ENCODE measurements around the gene GPANK1. TPM values are rescaled to one million over a fixed set of nuclear protein-coding genes. Genes with fewer than 3 reads are reported as not detected.
A peak's percentile ranks its signal among the peaks of the same experiment; 100 is the strongest.
"Not testable (repeated sequence)": the region's sequence is repeated elsewhere in the genome, so short reads cannot be mapped to it uniquely, and the experiment has no call there.

GPANK1 gene
- total and polyA plus RNA-seq, 7 experiments from 2014 or later = 12.8 to 35.1 (median 27.2) TPM

DNA sequence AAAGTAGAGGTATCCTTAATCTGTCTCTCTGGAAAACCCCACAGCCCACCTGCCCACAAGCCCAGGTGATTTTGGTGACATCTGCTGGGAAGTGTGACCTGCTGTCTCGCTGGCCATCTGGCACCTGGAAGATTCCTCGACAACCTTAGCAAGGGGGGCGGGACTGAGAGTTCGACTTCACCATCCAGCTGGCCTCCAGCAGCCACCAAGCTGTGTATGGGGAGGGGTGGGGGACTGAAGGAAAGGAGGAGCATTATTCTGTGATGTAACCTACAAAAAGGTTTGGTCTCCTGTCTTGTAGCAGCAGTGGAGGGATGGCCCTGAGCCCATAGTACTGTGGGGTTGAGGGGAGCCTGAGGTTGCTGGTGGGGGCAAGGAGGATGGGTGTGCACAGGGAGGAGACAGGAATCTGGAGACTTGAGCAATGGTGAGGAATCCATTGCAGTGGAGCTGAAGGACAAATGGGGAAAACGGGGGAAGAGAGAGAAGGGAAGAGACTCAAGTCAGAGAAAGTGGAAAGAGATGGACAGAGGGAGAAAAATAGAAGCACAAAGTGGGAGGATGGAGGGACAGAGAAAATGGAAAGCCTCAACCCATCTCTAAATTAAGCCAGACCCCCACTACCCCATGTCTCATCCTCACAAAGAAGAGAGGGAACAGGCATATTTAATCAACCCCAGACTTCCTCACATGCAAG, 45.9 kb upstream of the GPANK1 start:
- peaks cover 7% of the 10 kb centered on the region in 2 donors for H3K4me1 ChIP-seq (ENCODE audit: control insufficient read depth in 2 of 2, insufficient read depth in 2 of 2, low read length in 2 of 2)
- Mint-ChIP-seq H3K36me3 (no peaks in the 10 kb centered on the region), H3K4me1 (peaks cover 4 to 34% (median 21%) of the 10 kb centered on the region in 7 donors), H3K27me3 (peaks cover 0 to 19% (median 0%) of the 10 kb centered on the region in 5 donors), H3K27ac (peak overlapping the region in 2 of 9 donors; percentile 5 to 28), H3K4me3 (no peak overlapping the region), H3K9me3 (peaks cover 0 to 3% (median 0%) of the 10 kb centered on the region in 11 donors)
- no peaks in the 10 kb centered on the region for H3K9me3 ChIP-seq (ENCODE audit: control insufficient read depth in 2 of 3, low read length in 3 of 3)
- ChIA-PET CTCF (no interaction called here), POLR2A (interaction anchor here (0.6 to 0.8 kb wide), 2 partner anchors 17 to 35 kb away, joined by 3 read pairs; no protein-coding TSS in a partner anchor)
- H3K27me3 ChIP-seq (ENCODE audit: control insufficient read depth in 2 of 2, insufficient read depth in 2 of 2, low read length in 2 of 2) = no peaks in the 10 kb centered on the region
- H3K27ac ChIP-seq (ENCODE audit: low read depth, low read length) = no peak overlapping the region
- H3K4me3 ChIP-seq (ENCODE audit: low read length) = no peak overlapping the region
- ATAC-seq (no peak), DNase-seq (no peak)
- no peaks in the 10 kb centered on the region for H3K36me3 ChIP-seq (ENCODE audit: control insufficient read depth in 2 of 3, insufficient read depth in 3 of 3, low read length in 3 of 3)
- intact Hi-C loops (cut with micrococcal nuclease) = no loop called here

DNA sequence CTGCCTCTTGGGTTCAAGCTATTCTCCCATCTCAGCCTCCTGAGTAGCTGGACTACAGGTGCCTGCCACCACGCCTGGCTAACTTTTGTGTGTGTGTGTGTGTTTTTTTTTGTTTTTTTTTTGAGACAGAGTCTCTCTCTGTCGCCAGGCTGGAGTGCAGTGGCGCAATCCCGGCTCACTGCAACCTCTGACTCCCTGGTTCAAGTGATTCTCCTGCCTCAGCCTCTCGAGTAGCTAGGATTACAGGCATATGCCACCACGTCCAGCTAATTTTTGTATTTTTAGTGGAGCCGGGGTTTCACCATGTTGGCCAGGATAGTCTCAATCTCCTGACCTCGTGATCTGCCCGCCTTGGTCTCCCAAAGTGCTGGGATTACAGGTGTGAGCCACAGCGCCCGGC, 44.4 kb upstream of the GPANK1 start:
- ATAC-seq; DNase-seq; H3K36me3 Mint-ChIP-seq; H3K36me3 ChIP-seq (ENCODE audit: control insufficient read depth in 2 of 3, insufficient read depth in 3 of 3, low read length in 3 of 3); H3K27me3 ChIP-seq (ENCODE audit: control insufficient read depth in 2 of 2, insufficient read depth in 2 of 2, low read length in 2 of 2); H3K4me1 ChIP-seq (ENCODE audit: control insufficient read depth in 2 of 2, insufficient read depth in 2 of 2, low read length in 2 of 2); H3K9me3 ChIP-seq (ENCODE audit: control insufficient read depth in 2 of 3, low read length in 3 of 3); CTCF ChIA-PET; H3K27ac Mint-ChIP-seq; H3K9me3 Mint-ChIP-seq; H3K4me3 ChIP-seq (ENCODE audit: low read length); H3K27ac ChIP-seq (ENCODE audit: low read depth, low read length); H3K4me3 Mint-ChIP-seq: not testable (repeated sequence)
- intact Hi-C loops (cut with micrococcal nuclease) = loop anchor here in 1 of 2 donors (10.0 kb wide), 1 partner anchor 164 kb away; the partner anchor contains the start of genes ATP6V1G2, DDX39B and NFKBIL1
- Mint-ChIP-seq H3K4me1 (peaks cover 4 to 33% (median 20%) of the 10 kb centered on the region in 7 donors), H3K27me3 (peaks cover 0 to 16% (median 0%) of the 10 kb centered on the region in 5 donors)
- POLR2A ChIA-PET = interaction anchor here (0.6 kb wide), 1 partner anchor 122 kb away, joined by 4 read pairs; no protein-coding TSS in a partner anchor

DNA sequence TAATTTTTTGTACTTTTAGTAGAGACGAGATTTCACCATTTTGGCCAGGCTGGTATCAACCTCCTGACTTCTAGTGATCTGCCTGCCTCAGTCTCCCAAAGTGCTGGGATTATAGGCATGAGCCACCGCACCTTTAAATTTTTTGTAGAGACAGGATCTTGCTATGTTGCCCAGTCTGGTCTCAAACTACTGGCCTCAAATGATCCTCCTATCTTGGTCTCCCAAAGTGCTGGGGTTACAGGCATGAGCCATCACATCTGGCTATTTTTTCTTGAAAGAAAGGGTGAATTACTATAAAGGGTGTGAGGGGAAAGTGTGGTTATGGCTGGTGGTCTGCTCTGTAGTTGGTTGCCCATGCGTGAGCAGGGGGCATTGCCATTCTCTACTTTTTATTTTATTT, 43.4 kb upstream of the GPANK1 start:
- H3K9me3 ChIP-seq (ENCODE audit: control insufficient read depth in 2 of 3, low read length in 3 of 3) = no peaks in the 10 kb centered on the region
- ATAC-seq = no peak
- intact Hi-C loops (cut with micrococcal nuclease) = loop anchor here in 1 of 2 donors (10.0 kb wide), 1 partner anchor 163 kb away; the partner anchor contains the start of genes ATP6V1G2, DDX39B and NFKBIL1

DNA sequence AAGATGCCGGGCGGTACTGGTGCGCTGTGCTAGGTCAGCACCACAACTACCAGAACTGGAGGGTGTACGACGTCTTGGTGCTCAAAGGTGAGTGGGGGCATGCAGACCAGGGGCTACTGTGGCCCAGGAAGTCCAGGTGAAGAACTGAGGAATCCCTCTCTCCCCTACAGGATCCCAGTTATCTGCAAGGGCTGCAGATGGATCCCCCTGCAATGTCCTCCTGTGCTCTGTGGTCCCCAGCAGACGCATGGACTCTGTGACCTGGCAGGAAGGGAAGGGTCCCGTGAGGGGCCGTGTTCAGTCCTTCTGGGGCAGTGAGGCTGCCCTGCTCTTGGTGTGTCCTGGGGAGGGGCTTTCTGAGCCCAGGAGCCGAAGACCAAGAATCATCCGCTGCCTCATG, 42.9 kb upstream of the GPANK1 start:
- intact Hi-C loops (cut with micrococcal nuclease) = loop anchor here in 1 of 2 donors (10.0 kb wide), 1 partner anchor 163 kb away; the partner anchor contains the start of genes ATP6V1G2, DDX39B and NFKBIL1
- H3K36me3 Mint-ChIP-seq = no peaks in the 10 kb centered on the region
- Histone ChIP-seq H3K4me1 (ENCODE audit: control insufficient read depth in 2 of 2, insufficient read depth in 2 of 2, low read length in 2 of 2) (peaks cover 7 to 13% of the 10 kb centered on the region in 2 donors), H3K4me3 (ENCODE audit: low read length) (no peak overlapping the region), H3K27me3 (ENCODE audit: control insufficient read depth in 2 of 2, insufficient read depth in 2 of 2, low read length in 2 of 2) (no peaks in the 10 kb centered on the region), H3K9me3 (ENCODE audit: control insufficient read depth in 2 of 3, low read length in 3 of 3) (no peaks in the 10 kb centered on the region), H3K36me3 (ENCODE audit: control insufficient read depth in 2 of 3, insufficient read depth in 3 of 3, low read length in 3 of 3) (peaks cover 0 to 4% (median 0%) of the 10 kb centered on the region in 3 experiments), H3K27ac (ENCODE audit: low read depth, low read length) (no peak overlapping the region)
- H3K4me1 Mint-ChIP-seq = peaks cover 4 to 27% (median 19%) of the 10 kb centered on the region in 7 donors
- ChIA-PET POLR2A (no interaction called here), CTCF (no interaction called here)
- peaks cover 0 to 11% (median 0%) of the 10 kb centered on the region in 5 donors for H3K27me3 Mint-ChIP-seq
- no peak overlapping the region for H3K27ac Mint-ChIP-seq
- no peak for ATAC-seq
- H3K9me3 Mint-ChIP-seq = peaks cover 0 to 3% (median 0%) of the 10 kb centered on the region in 11 donors
- no peak for DNase-seq
- no peak overlapping the region for H3K4me3 Mint-ChIP-seq

More for the DNA sequence above, 43.4 kb upstream of the GPANK1 start:
- CTCF ChIA-PET = no interaction called here
- Mint-ChIP-seq H3K4me3 (no peak overlapping the region), H3K4me1 (peaks cover 4 to 30% (median 19%) of the 10 kb centered on the region in 7 donors), H3K27me3 (peaks cover 0 to 14% (median 0%) of the 10 kb centered on the region in 5 donors), H3K27ac (no peak overlapping the region), H3K9me3 (peaks cover 0 to 3% (median 0%) of the 10 kb centered on the region in 11 donors), H3K36me3 (no peaks in the 10 kb centered on the region)
- no peak overlapping the region for H3K4me3 ChIP-seq (ENCODE audit: low read length)
- no peak overlapping the region for H3K27ac ChIP-seq (ENCODE audit: low read depth, low read length)
- no peaks in the 10 kb centered on the region for H3K27me3 ChIP-seq (ENCODE audit: control insufficient read depth in 2 of 2, insufficient read depth in 2 of 2, low read length in 2 of 2)
- H3K4me1 ChIP-seq (ENCODE audit: control insufficient read depth in 2 of 2, insufficient read depth in 2 of 2, low read length in 2 of 2) = peaks cover 7 to 13% of the 10 kb centered on the region in 2 donors
- H3K36me3 ChIP-seq (ENCODE audit: control insufficient read depth in 2 of 3, insufficient read depth in 3 of 3, low read length in 3 of 3) = no peaks in the 10 kb centered on the region
- POLR2A ChIA-PET = no interaction called here
- no peak for DNase-seq

DNA sequence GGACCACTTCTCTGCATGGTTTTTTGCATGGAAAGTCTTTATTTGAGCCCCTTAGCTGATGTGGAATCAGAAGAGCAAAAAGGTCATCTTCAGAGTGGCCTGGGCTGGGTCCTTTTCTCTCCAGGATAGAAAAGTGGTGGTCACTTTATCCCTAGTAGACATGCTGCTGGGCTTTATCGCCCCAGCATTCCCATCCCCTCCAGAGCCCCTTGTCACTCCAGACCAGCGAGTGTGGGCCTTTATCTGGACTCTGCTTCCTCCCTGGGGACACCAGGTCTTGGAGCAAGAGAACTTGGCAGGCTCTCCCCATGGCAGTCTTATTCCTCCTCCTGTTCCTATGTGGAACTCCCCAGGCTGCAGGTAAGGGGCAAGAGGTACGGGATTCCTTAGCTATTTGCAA, 41.8 kb upstream of the GPANK1 start, which contains the start of gene LY6G6F:
Gene LY6G6F (plus strand): TSS at position 268 of the 400 bp plus-strand sequence. CDS start 41 bp downstream, at position 309.
- Mint-ChIP-seq H3K4me1 (peaks cover 8 to 26% (median 23%) of the 10 kb centered on the region in 7 donors), H3K4me3 (no peak within 1 kb of the TSS), H3K27ac (peak within 1 kb of the TSS in 1 of 9 donors; percentile 59), H3K27me3 (peaks cover 0 to 5% (median 0%) of the 10 kb centered on the region in 5 donors), H3K9me3 (peaks cover 0 to 3% (median 0%) of the 10 kb centered on the region in 11 donors), H3K36me3 (no peaks in the 10 kb centered on the region)
- ChIA-PET POLR2A (interaction anchor here (0.6 kb wide), 1 partner anchor 8 kb away, joined by 4 read pairs; no protein-coding TSS in a partner anchor), CTCF (interaction anchor here (0.9 kb wide), 1 partner anchor 8 kb away, joined by 4 read pairs; no protein-coding TSS in a partner anchor)
- intact Hi-C loops (cut with micrococcal nuclease) = loop anchor here in 1 of 2 donors (10.0 kb wide), 1 partner anchor 162 kb away; the partner anchor contains the start of genes ATP6V1G2, DDX39B and NFKBIL1
- H3K4me1 ChIP-seq (ENCODE audit: control insufficient read depth in 2 of 2, insufficient read depth in 2 of 2, low read length in 2 of 2) = peaks cover 15 to 23% of the 10 kb centered on the region in 2 donors
- DNase-seq (no peak), ATAC-seq (no peak)
- H3K36me3 ChIP-seq (ENCODE audit: control insufficient read depth in 2 of 3, insufficient read depth in 3 of 3, low read length in 3 of 3) = peaks cover 0 to 8% (median 0%) of the 10 kb centered on the region in 3 experiments
- no peak within 1 kb of the TSS for H3K4me3 ChIP-seq (ENCODE audit: low read length)
- no peaks in the 10 kb centered on the region for H3K9me3 ChIP-seq (ENCODE audit: control insufficient read depth in 2 of 3, low read length in 3 of 3)
- H3K27ac ChIP-seq (ENCODE audit: low read depth, low read length) = no peak within 1 kb of the TSS
- H3K27me3 ChIP-seq (ENCODE audit: control insufficient read depth in 2 of 2, insufficient read depth in 2 of 2, low read length in 2 of 2) = no peaks in the 10 kb centered on the region

DNA sequence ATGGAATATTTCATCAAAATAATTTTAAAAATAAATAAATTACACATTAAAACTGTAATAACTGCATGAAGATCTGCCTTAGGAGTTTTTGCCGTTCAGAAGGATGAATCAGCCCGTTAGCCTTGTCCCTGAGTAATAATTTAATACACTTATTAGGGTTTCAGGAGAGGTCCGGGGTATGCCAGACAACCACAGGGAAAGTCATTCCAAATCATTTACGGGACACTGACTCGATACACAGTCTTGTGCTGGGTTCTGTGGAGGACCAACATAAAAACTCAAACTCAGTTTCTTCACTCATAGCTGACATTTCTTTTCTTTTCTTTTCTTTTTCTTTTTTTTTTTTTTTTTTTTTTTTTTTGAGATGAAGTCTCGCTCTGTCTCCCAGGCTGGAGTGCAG, 41.1 kb upstream of the GPANK1 start:
- no peaks in the 10 kb centered on the region for H3K27me3 ChIP-seq (ENCODE audit: control insufficient read depth in 2 of 2, insufficient read depth in 2 of 2, low read length in 2 of 2)
- H3K27ac ChIP-seq (ENCODE audit: low read depth, low read length) = no peak overlapping the region
- ChIA-PET CTCF (interaction anchor here (0.9 kb wide), 1 partner anchor 9 kb away, joined by 4 read pairs; no protein-coding TSS in a partner anchor), POLR2A (interaction anchor here (0.6 to 0.7 kb wide), 2 partner anchors 9 kb away, joined by 3 to 4 read pairs; no protein-coding TSS in a partner anchor)
- ATAC-seq (no peak), DNase-seq (no peak)
- no peaks in the 10 kb centered on the region for H3K9me3 ChIP-seq (ENCODE audit: control insufficient read depth in 2 of 3, low read length in 3 of 3)
- peaks cover 0 to 3% (median 0%) of the 10 kb centered on the region in 5 donors for H3K36me3 Mint-ChIP-seq
- intact Hi-C loops (cut with micrococcal nuclease) = loop anchor here in 1 of 2 donors (10.0 kb wide), 1 partner anchor 161 kb away; the partner anchor contains the start of genes ATP6V1G2, DDX39B and NFKBIL1
- H3K27me3 Mint-ChIP-seq = peaks cover 0 to 5% (median 0%) of the 10 kb centered on the region in 5 donors
- no peak overlapping the region for H3K4me3 Mint-ChIP-seq
- H3K27ac Mint-ChIP-seq = no peak overlapping the region
- H3K4me1 Mint-ChIP-seq = peaks cover 14 to 28% (median 24%) of the 10 kb centered on the region in 7 donors
- H3K36me3 ChIP-seq (ENCODE audit: control insufficient read depth in 2 of 3, insufficient read depth in 3 of 3, low read length in 3 of 3) = peaks cover 0 to 8% (median 0%) of the 10 kb centered on the region in 3 experiments
- H3K9me3 Mint-ChIP-seq = peaks cover 0 to 3% (median 0%) of the 10 kb centered on the region in 11 donors
- H3K4me1 ChIP-seq (ENCODE audit: control insufficient read depth in 2 of 2, insufficient read depth in 2 of 2, low read length in 2 of 2) = peaks cover 18 to 23% of the 10 kb centered on the region in 2 donors
- no peak overlapping the region for H3K4me3 ChIP-seq (ENCODE audit: low read length)

All from naive thymus-derived CD4-positive, alpha-beta T cell (primary cell).